HG03442 (cell line): ENCODE data around the gene LTBP2.

Source experiments
- ATAC-seq: cut with Tn5 transposase; IDR thresholded peaks from one replicate; pipeline ENCODE4 v1.9.1; 2021; ENCODE audit warnings: mild to moderate bottlenecking, moderate library complexity; ENCODE audit not compliant: unreplicated experiment

The LTBP2 gene

GRCh38 chr14:74613211-74613914 is 1.3 kb upstream of the LTBP2 start:
- ATAC-seq, result no peak

GRCh38 chr14:74612350-74613021 is 449 bp upstream of the LTBP2 start:
- ATAC-seq, result peak; percentile 58

GRCh38 chr14:74610866-74611649 is 979 bp downstream of the LTBP2 start:
- ATAC-seq, result no peak

- no peak for ATAC-seq
These were observed 1.7 kb downstream of the LTBP2 start for GRCh38 chr14:74610199-74610865.

- no peak for ATAC-seq
These were observed 2.3 kb downstream of the LTBP2 start for GRCh38 chr14:74609721-74610120.

GRCh38 chr14:74608959-74609611 is 3.0 kb downstream of the LTBP2 start:
- ATAC-seq, result no peak

- ATAC-seq, result no peak
These were observed 5.3 kb downstream of the LTBP2 start for GRCh38 chr14:74606727-74607126.

- no peak for ATAC-seq
These were observed 6.4 kb downstream of the LTBP2 start for GRCh38 chr14:74605531-74606223.

- ATAC-seq, result no peak
These were observed 7.1 kb downstream of the LTBP2 start for GRCh38 chr14:74604911-74605310.

GRCh38 chr14:74604157-74604556 is 7.9 kb downstream of the LTBP2 start:
- no peak for ATAC-seq

- ATAC-seq, result no peak
These were observed 10.1 kb downstream of the LTBP2 start for GRCh38 chr14:74601982-74602381.

- ATAC-seq, result no peak
These were observed 12.1 kb downstream of the LTBP2 start for GRCh38 chr14:74599946-74600345.

- ATAC-seq, result no peak
These were observed 12.7 kb downstream of the LTBP2 start for GRCh38 chr14:74599321-74599761.

GRCh38 chr14:74596741-74597450 is 15.1 kb downstream of the LTBP2 start:
- ATAC-seq, result no peak

GRCh38 chr14:74595006-74595735 is 16.9 kb downstream of the LTBP2 start:
- ATAC-seq, result no peak

GRCh38 chr14:74594606-74595005 is 17.4 kb downstream of the LTBP2 start:
- ATAC-seq, result no peak

- ATAC-seq, result no peak
These were observed 18.0 kb downstream of the LTBP2 start for GRCh38 chr14:74594029-74594428.

GRCh38 chr14:74593241-74593953 is 18.6 kb downstream of the LTBP2 start:
- no peak for ATAC-seq
